HepG2 (cell line): ENCODE measurements around the gene PPP4C. TPM values are rescaled to one million over a fixed set of nuclear protein-coding genes. Genes with fewer than 3 reads are reported as not detected.

Source experiments
- ELF4 ChIP-seq: sonication (generic); formaldehyde crosslinking; IDR thresholded peaks from 2 replicates; pipeline ENCODE4 v1.5.0; 2020; ENCODE audit warnings: missing genetic modification reagents, mild to moderate bottlenecking, moderate library complexity, borderline replicate concordance
- ERF ChIP-seq: IDR thresholded peaks from 2 replicates; pipeline ENCODE4 v1.6.1; 2018; ENCODE audit warnings: missing biosample characterization, missing genetic modification reagents
- FOXA3 ChIP-seq: IDR thresholded peaks from 2 replicates; pipeline ENCODE4 v1.6.1; 2016; ENCODE audit warnings: missing genetic modification reagents, missing compliant biosample characterization
- HDAC1 ChIP-seq: sonication (generic); formaldehyde crosslinking; IDR thresholded peaks from 2 replicates; pipeline ENCODE4 v1.5.1; 2020; ENCODE audit warnings: mild to moderate bottlenecking, missing genetic modification reagents
- HNRNPH1 ChIP-seq: fragments of 200-400 bp; formaldehyde crosslinking; optimal IDR thresholded peaks from 2 replicates; pipeline ENCODE3; 2017; ENCODE audit warnings: mild to moderate bottlenecking, low read depth, low read length
- IKZF1 ChIP-seq: fragments of 450-650 bp; IDR thresholded peaks from 2 replicates; pipeline ENCODE4 v1.7.1; 2016
- KAT2B ChIP-seq: fragments of 150-350 bp; IDR thresholded peaks from 2 replicates; pipeline ENCODE4 v1.6.1; 2014; ENCODE audit warnings: low read depth, low read length, borderline replicate concordance
- KDM5A ChIP-seq: fragments of 200-600 bp; sonication (generic); IDR thresholded peaks from 2 replicates; pipeline ENCODE4 v1.7.0; 2018; ENCODE audit warnings: antibody characterized with exemption, mild to moderate bottlenecking, low read length, borderline replicate concordance
- NR2F1 ChIP-seq, 2 experiments: fragments of 450-650 bp in 1 of 2; formaldehyde crosslinking in 1 of 2; IDR thresholded peaks; 2 replicates each; pipeline versions ENCODE4 v1.5.0 to v1.6.1; 2016 to 2020; ENCODE audit warnings: mild to moderate bottlenecking in 1 of 2, missing compliant biosample characterization in 1 of 2, missing genetic modification reagents in 1 of 2, moderate library complexity in 1 of 2
- NR2F2 ChIP-seq: IDR thresholded peaks from 2 replicates; pipeline ENCODE4 v1.6.1; 2012; ENCODE audit warnings: low read depth, inconsistent platforms, borderline replicate concordance
- RARA ChIP-seq: IDR thresholded peaks from 2 replicates; pipeline ENCODE4 v1.6.1; 2016; ENCODE audit warnings: missing genetic modification reagents, missing compliant biosample characterization
- REXO4 ChIP-seq: sonication (generic); formaldehyde crosslinking; IDR thresholded peaks from 2 replicates; pipeline ENCODE4 v1.8.0; 2022; ENCODE audit warnings: missing genetic modification reagents, mild to moderate bottlenecking, borderline replicate concordance
- SETDB1 ChIP-seq: sonication (generic); formaldehyde crosslinking; IDR thresholded peaks from 2 replicates; pipeline ENCODE4 v1.5.1; 2020; ENCODE audit warnings: missing genetic modification reagents, mild to moderate bottlenecking, borderline replicate concordance
- SIX1 ChIP-seq: sonication (generic); formaldehyde crosslinking; IDR thresholded peaks from 2 replicates; pipeline ENCODE4 v1.4.0; 2020; ENCODE audit warnings: missing genetic modification reagents, borderline replicate concordance
- SMC3 ChIP-seq: IDR thresholded peaks from 2 replicates; pipeline ENCODE4 v1.6.1; 2011; ENCODE audit warnings: low read length, improper control_type of control experiment
- SSRP1 ChIP-seq: IDR thresholded peaks from 2 replicates; pipeline ENCODE4 v1.6.1; 2016; ENCODE audit warnings: control low read depth
- STAT5B ChIP-seq: sonication (generic); formaldehyde crosslinking; IDR thresholded peaks from 2 replicates; pipeline ENCODE4 v1.4.0; 2020; ENCODE audit warnings: missing genetic modification reagents
- YEATS2 ChIP-seq: sonication (generic); formaldehyde crosslinking; IDR thresholded peaks from 2 replicates; pipeline ENCODE4 v1.4.0; 2020; ENCODE audit warnings: missing genetic modification reagents, borderline replicate concordance
- ZBTB42 ChIP-seq: sonication (generic); formaldehyde crosslinking; IDR thresholded peaks from 2 replicates; pipeline ENCODE4 v1.5.0; 2020; ENCODE audit warnings: mild to moderate bottlenecking, missing genetic modification reagents
- ZC3H13 ChIP-seq: sonication (generic); formaldehyde crosslinking; IDR thresholded peaks from 2 replicates; pipeline ENCODE4 v1.8.1; 2023; ENCODE audit warnings: mild to moderate bottlenecking, missing genetic modification reagents, moderate library complexity
- ZFP36L2 ChIP-seq: sonication (generic); formaldehyde crosslinking; IDR thresholded peaks from 2 replicates; pipeline ENCODE4 v1.4.0; 2020; ENCODE audit warnings: missing genetic modification reagents
- ZNF143 ChIP-seq: sonication (generic); formaldehyde crosslinking; IDR thresholded peaks from 2 replicates; pipeline ENCODE4 v1.4.0; 2020; ENCODE audit warnings: missing genetic modification reagents
- ZNF260 ChIP-seq: sonication (generic); formaldehyde crosslinking; IDR thresholded peaks from 2 replicates; pipeline ENCODE4 v1.4.0; 2020; ENCODE audit warnings: missing genetic modification reagents, low read depth, mild to moderate bottlenecking, borderline replicate concordance
- ZNF264 ChIP-seq: sonication (generic); formaldehyde crosslinking; IDR thresholded peaks from 2 replicates; pipeline ENCODE4 v1.4.0; 2020; ENCODE audit warnings: missing genetic modification reagents
- ZNF460 ChIP-seq: sonication (generic); formaldehyde crosslinking; IDR thresholded peaks from 2 replicates; pipeline ENCODE4 v1.5.1; 2020; ENCODE audit warnings: missing genetic modification reagents, mild to moderate bottlenecking, borderline replicate concordance
- ZNF564 ChIP-seq: sonication (generic); formaldehyde crosslinking; IDR thresholded peaks from 2 replicates; pipeline ENCODE4 v1.8.1; 2023; ENCODE audit warnings: mild to moderate bottlenecking, missing genetic modification reagents
- ZSCAN21 ChIP-seq: sonication (generic); formaldehyde crosslinking; IDR thresholded peaks from 2 replicates; pipeline ENCODE4 v1.8.0; 2022; ENCODE audit warnings: mild to moderate bottlenecking, missing genetic modification reagents, moderate library complexity, borderline replicate concordance
- polyA plus RNA-seq, 8 experiments: library from polyadenylated mRNA; depleted of rRNA in 3 of 8; stranded (reverse) in 7 of 8; unstranded in 1 of 8; fragments of >200 nt; fragmentation: Illumina TruSeq in 4 of 8; extraction: Trizol in 4 of 8; gene quantifications; 2 replicates each; pipeline versions ENCODE4 v1.2.1 to v1.2.3, GENCODE V29; 2011 to 2016; ENCODE audit warnings: low read depth in 4 of 8, missing spikeins in 1 of 8, mixed read lengths in 1 of 8; ENCODE audit not compliant: insufficient read depth in 1 of 8
- total RNA-seq, 5 experiments: library from RNA; depleted of rRNA; stranded (reverse); fragments of >200 nt; fragmentation: Illumina TruSeq; extraction: Trizol; gene quantifications; 2 replicates each; pipeline ENCODE4 v1.2.3, GENCODE V29; 2016; ENCODE audit warnings: low read depth in 1 of 5
- TF ChIP-seq, protein P1 (sequence below): sonication (generic); formaldehyde crosslinking; IDR thresholded peaks from 2 replicates; pipeline ENCODE4 v1.5.0; 2020; ENCODE audit warnings: mild to moderate bottlenecking, missing genetic modification reagents
- TF ChIP-seq, protein P2 (sequence below): sonication (generic); formaldehyde crosslinking; IDR thresholded peaks from 2 replicates; pipeline ENCODE4 v1.4.0; 2020; ENCODE audit warnings: missing genetic modification reagents, borderline replicate concordance

Gene PPP4C
- total and polyA plus RNA-seq, 2 of the 13 experiments (the other 11 are each of a cell fraction or from before 2014, with no cell fraction given), result 176 to 220 TPM

DNA sequence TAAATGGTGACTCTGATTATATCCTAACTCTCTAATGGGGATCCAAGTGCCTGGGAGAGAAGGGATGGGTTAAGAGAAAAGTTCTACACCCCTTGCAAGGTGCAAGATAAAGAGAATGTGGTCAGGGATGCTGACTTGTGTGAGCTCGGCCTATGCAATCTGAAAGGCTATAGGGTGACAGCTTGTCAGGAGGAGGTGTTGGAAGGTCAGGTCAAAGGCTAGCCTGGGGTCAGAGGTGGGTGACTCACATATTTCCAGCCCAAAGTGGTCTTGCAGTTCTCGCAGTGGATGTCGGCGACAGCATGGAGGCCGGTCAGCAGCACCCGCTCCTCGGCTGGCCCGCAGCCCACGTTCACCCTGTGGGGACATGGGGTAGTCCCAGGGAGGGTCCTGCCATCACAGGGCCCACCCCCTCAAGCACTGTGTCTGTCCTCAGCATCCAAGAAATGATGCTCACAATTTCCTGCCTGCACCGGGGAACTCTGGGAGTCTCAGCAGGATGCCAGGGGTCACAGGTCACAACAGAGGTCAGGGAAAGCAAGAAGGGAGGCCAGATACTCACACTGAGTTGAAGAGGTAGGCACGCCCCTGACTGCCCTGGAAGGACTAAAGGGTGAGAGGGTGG, 18.9 kb downstream of the PPP4C start (continued):
- TF ChIP-seq SETDB1 (CRISPR knock-in tag), result no peak
- 0 out of 2 replicates have a peak, but pooled peaks have one; percentile 29 for TF ChIP-seq RARA (CRISPR knock-in tag)
- TF ChIP-seq KAT2B, result no peak
- peak; percentile 64; the same call in 1 of the 2 replicates for TF ChIP-seq ZSCAN21
- no peak for TF ChIP-seq ZFP36L2 (CRISPR knock-in tag)
- no peak for TF ChIP-seq REXO4
- no peak for TF ChIP-seq ZNF260 (CRISPR knock-in tag)
- TF ChIP-seq SIX1 (CRISPR knock-in tag), result no peak
- no peak for TF ChIP-seq IKZF1
- no peak for TF ChIP-seq ZBTB42 (CRISPR knock-in tag)
- TF ChIP-seq ELF4 (CRISPR knock-in tag), result no peak
- no peak for TF ChIP-seq ZNF460 (CRISPR knock-in tag)
- TF ChIP-seq HNRNPH1, result no peak
- TF ChIP-seq SSRP1 (CRISPR knock-in tag), result no peak
- TF ChIP-seq SMC3, result no peak
- TF ChIP-seq HDAC1 (CRISPR knock-in tag), result 0 out of 2 replicates have a peak, but pooled peaks have one; percentile 21
- no peak for TF ChIP-seq FOXA3 (CRISPR knock-in tag)
- no peak for TF ChIP-seq ZNF564 (CRISPR knock-in tag)
- TF ChIP-seq ZNF264 (CRISPR knock-in tag), result no peak
- TF ChIP-seq, protein P1, sequence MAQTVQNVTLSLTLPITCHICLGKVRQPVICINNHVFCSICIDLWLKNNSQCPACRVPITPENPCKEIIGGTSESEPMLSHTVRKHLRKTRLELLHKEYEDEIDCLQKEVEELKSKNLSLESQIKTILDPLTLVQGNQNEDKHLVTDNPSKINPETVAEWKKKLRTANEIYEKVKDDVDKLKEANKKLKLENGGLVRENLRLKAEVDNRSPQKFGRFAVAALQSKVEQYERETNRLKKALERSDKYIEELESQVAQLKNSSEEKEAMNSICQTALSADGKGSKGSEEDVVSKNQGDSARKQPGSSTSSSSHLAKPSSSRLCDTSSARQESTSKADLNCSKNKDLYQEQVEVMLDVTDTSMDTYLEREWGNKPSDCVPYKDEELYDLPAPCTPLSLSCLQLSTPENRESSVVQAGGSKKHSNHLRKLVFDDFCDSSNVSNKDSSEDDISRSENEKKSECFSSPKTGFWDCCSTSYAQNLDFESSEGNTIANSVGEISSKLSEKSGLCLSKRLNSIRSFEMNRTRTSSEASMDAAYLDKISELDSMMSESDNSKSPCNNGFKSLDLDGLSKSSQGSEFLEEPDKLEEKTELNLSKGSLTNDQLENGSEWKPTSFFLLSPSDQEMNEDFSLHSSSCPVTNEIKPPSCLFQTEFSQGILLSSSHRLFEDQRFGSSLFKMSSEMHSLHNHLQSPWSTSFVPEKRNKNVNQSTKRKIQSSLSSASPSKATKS, result no peak
- TF ChIP-seq NR2F2, result peak; percentile 79; the same call in 1 of the 2 replicates
- TF ChIP-seq STAT5B, result no peak
- TF ChIP-seq ERF (CRISPR knock-in tag), result no peak
- TF ChIP-seq KDM5A, result no peak
- 0 out of 2 replicates have a peak, but pooled peaks have one; percentile 41 for TF ChIP-seq ZC3H13 (CRISPR knock-in tag)
- TF ChIP-seq NR2F1 (CRISPR knock-in tag; IDR thresholded peaks at IDR 0.05), result 0 out of 4 replicates have a peak, but pooled peaks of 1 of the 2 experiments have one; percentile 20
- peak; percentile 51; the same call in 1 of the 2 replicates for TF ChIP-seq ZNF143 (CRISPR knock-in tag)
- TF ChIP-seq, protein P2, sequence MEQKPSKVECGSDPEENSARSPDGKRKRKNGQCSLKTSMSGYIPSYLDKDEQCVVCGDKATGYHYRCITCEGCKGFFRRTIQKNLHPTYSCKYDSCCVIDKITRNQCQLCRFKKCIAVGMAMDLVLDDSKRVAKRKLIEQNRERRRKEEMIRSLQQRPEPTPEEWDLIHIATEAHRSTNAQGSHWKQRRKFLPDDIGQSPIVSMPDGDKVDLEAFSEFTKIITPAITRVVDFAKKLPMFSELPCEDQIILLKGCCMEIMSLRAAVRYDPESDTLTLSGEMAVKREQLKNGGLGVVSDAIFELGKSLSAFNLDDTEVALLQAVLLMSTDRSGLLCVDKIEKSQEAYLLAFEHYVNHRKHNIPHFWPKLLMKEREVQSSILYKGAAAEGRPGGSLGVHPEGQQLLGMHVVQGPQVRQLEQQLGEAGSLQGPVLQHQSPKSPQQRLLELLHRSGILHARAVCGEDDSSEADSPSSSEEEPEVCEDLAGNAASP (CRISPR knock-in tag), result no peak
- TF ChIP-seq YEATS2 (CRISPR knock-in tag), result no peak
